Activated T-helper 1 cell treated with anti-CD3 and anti-CD28 coated beads, Interleukin-2, amount 50 U/mL, for 16 hours (primary cell): ENCODE results near the gene ANKH.
A peak's percentile ranks its signal among the peaks of the same experiment; 100 is the strongest.

Experiments used
- DNase-seq, 2 donors: peaks; one replicate each; pipeline ENCODE4 v3.0.0-alpha.2; 2020; ENCODE audit warnings: low read depth in 1 of 2, low spot score in 1 of 2

ANKH gene

DNA sequence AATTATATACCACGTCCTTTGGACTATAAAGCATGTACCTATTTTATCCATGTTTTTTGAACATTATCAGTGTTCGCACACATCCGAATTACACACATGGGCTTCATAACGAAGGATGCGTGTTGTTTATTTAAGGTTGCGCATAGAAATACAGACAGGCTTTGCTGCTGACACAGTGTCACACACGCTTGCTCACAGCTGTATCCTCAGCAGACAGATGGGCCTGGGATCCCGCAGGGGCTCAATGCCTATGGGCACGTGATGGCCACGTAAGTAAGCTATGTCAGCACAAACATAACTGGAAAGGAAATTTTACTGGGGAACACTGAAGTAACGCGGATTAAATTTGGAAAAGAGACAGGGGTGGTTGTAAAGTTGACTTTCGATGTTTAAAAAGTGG, 130.4 kb downstream of the ANKH start:
- DNase-seq, result no peak

DNA sequence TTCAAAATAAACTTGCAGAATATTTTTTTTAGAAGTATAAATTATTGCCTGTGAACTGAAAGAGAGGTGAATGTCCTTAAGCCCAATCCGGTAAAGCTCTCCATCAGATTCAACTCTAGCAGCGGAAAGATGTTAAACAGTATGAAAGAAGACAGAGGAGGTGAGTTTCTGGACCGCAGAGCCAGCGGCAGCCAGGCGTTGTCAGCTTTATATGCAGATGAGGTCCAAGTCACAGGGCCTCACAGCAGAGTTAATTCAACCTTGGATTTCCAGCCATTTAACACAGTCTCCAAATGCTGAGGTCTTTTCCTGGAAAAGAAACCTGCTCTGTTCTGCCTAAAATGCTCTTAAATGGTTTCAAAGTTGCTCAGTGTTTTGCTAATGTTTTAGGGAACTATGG, 131.6 kb downstream of the ANKH start:
- no peak for DNase-seq

DNA sequence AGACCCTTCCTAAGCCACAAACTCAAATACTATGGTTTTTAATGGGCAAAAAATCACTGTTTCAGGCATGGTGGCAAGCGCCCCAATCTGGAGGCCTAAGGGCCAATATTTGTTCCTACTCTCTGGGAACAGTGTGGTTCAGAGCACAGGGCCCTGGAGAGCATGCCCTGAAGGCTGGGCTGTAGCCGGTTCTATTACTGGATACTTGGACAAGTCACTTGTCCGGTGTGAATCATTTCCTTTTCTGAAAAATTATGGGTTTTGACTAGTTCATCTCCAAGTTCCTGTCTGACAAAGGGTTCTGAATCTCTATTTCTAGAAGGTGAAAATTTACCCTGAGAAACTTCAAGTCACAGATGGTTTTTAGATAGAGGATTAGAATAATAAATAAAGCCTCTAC, 132.0 kb downstream of the ANKH start:
- no peak for DNase-seq

DNA sequence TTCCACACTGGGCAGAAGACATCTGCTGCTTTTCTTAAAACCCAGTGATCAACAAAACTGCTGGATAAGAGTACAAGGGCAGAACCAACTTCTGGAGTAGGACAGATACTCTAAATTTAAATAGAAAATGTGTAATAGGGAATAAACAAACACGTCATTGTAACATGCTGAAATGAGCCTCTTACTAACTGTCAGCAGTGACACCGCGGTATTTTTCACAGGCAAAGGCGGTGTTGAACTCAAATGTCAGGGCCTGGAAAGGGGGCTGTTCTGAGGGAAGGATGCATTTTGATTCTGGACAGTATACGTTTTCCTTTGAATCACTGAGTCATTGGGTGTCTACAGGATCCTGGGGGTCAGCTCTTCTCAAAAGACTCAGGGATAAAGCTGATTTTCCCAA, 133.5 kb downstream of the ANKH start:
- DNase-seq, result no peak

DNA sequence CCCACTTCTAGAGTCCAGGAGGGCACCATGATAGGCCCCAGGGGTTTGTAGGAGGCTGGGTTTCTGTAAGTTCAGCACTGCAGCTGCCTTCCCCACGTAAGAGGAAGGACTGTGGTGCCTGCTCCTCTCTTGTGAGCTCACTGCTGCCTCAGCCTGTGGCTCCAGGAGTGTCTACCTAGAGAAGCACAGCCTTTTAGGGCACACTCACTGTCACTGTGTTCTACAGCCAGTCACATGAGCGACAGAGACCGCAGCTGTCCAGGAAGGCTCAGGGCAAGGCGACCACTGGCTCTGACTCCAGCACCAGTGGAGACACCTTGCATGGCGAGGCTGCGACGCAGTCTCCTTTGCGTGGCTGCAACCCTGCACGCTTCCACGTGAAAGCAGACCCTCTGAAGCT, 134.3 kb downstream of the ANKH start:
- DNase-seq, result no peak

DNA sequence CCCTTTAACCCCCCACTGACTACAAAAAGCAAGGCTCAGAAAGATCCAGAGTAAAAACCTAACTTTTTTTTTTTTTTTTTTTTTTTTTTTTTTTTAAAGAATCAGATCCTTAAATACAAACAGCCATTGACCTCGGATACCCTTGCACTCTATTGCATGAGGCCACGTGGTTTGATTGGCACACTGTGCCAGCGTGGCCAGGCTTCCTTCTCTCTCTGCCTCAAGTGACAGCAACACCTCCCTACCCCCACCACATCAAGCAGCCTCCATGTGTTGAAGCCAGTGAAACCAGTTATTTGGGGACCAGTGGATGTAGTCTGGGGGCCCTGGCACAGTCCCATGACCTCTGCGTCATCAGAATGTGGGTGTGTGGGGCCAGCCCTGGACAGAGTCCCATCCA, 135.6 kb downstream of the ANKH start:
- DNase-seq, result no peak

DNA sequence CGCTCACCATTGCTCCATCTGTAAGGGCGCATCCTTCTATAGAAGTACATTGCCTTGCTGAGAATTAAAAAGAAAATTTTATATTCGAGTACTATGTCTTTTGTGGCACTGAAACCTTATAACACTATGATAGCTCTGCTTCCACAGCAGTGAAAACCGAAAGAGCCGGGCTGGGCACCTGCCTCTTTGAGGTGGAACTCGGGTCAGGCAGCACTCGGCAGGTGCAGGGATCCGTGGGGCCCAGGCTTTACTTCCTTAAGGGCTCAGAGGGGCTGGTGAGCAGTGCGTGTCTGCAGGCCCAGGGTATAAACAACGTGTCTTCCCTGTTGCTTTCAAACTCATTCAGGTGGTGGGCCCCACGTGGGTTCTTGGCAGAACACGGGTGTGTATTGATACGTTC, 137.2 kb downstream of the ANKH start:
- DNase-seq, result no peak

DNA sequence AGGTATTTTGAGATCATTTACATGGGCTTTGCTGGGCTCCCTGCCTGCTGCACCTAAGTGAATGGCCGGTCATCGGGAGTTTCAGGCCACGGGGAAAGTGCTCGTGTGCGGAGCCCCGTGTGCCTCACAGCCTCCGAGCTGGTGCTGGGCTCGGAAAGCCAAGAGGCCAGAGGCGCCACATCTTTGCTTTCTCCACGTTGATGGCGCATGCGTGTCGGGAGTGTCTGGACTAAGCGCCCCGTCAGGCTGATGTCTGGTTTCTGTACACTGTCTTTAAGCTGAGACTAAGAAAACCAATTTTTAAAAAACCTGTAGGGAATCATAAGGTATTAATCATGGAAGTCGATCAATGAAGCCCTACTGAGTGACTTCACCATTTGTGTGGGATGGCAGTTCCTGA, 137.9 kb downstream of the ANKH start:
- no peak for DNase-seq

DNA sequence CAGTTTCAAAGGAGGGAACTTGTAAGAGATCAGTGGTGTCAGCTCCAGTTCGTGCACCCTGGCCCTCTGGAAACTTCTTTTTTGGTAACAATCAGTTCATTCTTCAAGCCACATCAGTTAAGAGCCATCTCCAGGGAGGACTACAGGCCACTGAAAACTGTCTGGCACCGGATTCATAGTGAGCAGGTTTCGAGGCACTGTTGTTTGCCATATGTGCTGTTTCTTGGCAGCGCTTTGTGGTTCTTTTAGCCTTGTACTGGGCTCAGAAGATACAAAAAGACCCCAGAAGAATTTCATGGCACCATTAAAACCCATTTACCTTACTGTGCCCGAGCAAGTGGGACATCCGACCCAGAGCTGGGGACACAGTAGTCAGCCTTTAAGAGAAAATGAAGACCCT, 138.6 kb downstream of the ANKH start:
- no peak for DNase-seq

DNA sequence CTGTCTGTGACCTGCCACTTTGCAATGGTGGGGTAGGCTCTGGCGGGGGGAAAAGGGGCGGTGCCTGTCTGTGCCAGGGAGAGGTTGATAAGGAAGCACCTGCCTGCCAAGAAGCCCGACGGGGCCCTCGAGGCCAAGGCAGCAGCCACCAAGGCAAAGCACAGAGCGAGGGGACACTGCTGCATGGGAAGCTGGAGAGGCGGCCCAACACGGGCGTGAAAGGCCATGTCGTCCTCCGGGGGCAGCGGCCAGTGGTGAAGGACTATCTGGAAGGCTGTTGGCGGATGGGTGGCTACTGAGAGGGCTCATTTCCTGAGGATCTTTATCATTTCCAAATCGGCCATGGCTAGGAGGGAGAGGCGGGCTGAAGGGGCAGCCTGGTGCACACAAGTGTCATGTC, 140.7 kb downstream of the ANKH start:
- DNase-seq, result no peak

DNA sequence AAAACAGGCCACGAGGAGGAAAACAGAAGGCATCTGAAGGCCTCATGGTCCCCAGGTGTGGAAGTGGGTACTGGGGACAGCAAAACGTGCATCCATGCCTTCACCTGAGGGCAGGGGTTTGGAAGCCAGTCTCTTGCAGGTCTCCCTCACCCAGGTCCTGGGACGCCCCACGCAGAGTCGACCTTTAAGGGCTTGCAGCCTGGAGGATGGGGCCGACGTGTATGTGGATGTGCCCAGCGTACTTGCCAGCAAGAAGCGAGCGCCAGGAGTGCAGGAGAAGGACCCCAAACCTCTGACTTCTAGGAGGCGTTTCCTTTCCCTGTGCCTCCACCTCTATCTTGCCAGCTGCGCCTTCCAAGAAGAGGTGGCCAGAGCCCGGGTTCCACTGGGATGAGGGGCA, 141.1 kb downstream of the ANKH start:
- no peak for DNase-seq

DNA sequence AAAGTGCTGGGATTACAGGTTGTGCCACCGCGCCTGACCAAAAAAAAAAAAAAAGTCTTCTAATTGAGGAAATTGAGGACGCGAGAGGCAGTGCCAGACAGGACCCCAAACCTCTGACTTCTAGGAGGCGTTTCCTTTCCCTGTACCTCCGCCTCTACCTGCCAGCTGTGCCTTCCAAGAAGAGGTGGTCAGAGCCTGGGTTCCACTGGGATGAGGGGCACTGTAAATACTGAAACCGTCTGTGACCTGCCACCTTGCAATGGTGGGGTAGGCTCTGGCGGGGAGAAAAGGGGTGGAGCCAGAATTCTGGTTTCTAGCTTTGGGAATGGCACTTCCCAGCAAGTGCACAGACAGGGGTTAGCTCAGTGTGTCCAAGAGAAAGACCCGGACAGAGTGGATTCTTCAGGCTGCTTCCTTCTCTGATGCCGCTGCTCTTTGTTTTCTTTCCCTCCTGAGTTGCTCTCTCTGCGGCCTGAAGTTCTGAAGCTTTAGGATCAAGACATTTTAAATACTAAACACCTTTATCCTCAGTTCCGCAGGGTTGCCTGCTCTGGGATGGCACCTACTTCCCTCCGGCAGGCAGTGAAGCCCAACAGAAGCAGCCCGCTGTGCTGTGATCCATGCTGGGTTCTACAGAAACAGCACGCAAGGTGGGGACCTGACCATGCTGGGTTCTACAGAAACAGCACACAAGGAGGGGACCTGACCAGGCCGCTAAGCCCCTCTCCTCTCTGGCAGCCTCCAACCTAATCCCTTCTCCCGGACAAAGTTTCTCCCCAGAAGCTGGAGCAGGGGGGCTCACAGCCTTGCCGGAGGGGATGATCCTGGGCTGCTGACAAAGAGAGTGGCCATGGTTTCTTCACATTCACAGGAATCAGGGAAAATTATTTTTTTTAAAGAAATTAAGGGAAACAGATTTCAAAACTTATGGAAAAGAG, 141.9 kb downstream of the ANKH start:
- no peak for DNase-seq

DNA sequence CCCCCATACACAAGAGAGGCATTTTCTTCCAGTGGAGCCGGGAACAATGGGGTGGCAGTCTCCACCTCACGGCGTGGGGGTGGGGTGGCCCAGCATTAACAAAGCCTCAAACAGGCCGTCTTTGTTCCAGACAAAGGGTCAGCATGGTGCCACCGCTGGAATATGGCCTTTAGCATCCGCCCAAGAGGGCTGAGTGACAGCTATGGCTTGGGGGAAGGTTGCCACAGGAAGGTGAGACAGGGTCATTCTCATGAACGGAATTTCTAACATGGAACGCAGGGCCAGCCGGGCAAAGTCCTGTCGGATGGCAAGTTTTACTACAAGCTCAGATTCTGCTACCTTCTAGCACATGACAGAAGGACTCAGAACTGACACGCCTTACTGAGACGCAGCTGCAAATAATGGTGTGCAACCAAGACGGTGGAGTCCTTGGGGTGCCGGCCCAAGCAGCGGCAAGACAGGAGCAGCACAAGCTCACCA, 143.1 kb downstream of the ANKH start:
- DNase-seq, result no peak

DNA sequence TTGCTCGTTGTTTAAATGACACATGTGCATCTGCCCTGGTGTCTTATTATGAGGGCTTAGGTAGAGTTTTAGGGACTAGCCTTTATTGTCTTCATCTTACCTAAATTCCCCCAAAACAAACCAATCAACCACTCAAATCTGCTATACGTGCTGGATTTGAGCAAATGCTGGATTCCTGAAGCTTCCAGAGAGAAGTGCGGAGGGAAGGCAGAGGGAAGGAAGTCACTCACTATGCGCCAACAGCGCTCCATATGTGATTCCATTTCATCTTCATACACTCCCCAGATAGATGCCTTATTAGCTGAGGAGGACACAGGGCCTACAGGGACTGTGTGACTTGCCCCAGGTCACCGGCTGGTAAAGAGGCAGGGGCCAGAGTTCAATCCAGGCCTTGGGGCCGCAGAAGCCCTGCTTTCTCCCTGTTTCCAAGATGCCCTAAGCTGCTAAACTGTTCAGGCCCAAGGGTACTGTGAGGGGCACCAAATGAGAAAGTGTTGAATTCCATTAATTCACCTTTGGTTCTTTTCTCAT, 143.6 kb downstream of the ANKH start:
- no peak for DNase-seq

DNA sequence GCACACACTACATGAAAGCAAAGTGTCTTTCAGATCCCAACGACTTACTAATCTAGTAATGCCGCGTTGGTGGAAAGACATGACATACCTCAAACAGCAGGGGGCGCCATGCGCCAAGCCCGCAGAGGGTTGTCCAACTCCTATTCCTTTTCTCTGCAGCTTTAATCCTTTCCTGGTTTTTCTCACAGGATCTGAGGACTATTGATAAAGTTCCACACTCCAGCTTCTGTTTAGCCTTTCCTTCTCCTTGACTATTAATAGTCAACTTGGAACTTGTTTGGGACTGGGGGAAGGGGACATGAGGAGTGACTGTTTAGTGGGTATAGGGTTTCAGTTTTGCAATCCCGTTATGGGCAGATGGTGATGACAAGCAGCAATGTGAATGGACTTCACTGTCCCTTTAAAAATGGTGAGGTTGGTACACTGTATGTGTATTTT, 144.1 kb downstream of the ANKH start:
- DNase-seq, result peak; percentile 49 to 61

DNA sequence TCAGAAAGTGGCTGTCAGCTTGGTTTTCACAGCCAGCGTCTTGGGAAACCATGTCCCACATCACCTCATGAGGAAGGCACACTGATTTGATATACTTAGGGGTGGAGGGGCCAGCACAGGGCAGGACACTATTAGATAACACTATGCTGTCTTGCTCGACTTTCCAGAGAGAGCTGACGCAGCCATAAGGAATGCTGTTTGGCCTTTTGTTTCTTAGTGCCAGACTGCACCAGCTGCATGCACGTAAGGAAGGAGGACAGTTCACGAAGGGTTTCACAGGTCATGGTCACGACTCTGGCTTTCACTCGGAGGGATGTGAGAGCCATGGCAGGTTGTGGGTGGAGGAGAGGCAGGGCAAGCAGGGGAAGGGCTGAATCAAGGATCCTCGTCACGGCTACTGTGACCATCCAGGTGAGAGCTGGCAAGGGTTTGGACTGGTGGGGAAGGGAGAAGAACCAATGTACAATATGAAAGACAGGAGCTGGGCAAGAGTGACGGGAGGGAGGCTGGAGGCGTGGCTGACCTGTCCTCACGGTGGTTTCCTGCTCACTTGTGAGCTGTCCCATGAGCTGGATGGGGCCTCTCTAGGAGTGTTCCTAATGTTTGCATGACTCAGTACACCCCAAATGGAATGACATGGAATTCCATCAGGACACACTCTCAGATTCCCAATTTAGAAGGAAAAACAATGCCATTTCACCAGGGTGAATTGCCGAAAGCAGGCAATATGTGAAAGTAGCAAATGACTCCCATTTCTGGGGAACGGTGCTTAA, 145.3 kb downstream of the ANKH start:
- DNase-seq, result no peak

DNA sequence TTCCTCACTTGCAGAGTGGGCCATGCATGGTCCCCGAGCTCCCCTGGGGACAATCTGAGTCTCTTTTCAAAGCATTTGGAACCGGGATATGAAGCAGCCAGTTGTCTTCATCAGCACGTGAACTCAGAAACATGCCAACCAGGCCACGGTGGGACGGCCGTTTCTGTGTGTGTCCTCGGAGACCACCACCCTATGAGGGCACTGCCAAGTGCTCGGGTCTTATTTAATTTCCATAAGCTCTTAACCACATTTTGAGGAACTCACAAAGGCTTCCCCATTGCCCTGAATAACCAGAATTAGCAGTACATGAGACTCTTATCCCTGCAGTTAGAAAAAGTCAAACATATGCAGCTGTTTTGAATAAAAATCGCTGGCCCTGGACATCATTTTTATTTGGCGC, 146.9 kb downstream of the ANKH start:
- no peak for DNase-seq

DNA sequence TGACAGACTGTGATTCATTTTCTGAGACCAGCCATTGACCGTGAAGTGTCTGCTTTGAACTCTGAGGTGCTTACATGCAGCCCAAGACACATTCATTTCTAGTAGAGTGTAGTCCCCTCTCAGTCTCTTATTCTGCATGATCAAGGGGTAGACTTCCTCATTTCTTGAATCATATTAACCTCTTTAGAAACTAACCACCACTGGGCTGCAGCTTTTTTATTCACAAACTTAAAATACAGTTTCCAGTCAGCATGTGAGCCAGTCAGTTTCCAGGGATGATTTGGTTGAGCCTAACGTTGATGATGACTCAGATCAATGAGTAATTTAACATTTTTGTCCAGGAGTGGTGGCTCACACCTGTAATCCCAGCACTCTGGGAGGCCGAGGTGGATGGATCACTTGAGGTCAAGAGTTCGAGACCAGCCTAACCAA, 147.9 kb downstream of the ANKH start:
- no peak for DNase-seq

DNA sequence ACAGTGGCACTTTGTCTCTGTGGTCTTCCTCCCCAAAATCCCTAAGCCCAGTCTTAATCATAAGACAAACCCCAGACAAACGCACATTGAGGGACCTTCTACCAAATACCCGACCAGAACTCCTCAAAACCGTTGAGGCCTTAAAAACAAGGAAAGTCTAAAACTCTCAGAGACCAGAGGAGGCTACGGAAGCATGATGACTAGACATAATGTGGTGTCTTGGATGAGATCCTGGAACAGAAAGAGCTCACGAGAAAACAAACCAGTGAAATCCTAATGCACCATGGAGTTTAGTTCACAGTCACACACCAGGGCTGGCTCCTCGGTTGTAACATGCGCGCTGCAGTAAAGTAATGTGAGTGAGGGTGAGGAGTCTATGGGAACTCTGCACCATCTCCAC, 148.7 kb downstream of the ANKH start:
- no peak for DNase-seq

DNA sequence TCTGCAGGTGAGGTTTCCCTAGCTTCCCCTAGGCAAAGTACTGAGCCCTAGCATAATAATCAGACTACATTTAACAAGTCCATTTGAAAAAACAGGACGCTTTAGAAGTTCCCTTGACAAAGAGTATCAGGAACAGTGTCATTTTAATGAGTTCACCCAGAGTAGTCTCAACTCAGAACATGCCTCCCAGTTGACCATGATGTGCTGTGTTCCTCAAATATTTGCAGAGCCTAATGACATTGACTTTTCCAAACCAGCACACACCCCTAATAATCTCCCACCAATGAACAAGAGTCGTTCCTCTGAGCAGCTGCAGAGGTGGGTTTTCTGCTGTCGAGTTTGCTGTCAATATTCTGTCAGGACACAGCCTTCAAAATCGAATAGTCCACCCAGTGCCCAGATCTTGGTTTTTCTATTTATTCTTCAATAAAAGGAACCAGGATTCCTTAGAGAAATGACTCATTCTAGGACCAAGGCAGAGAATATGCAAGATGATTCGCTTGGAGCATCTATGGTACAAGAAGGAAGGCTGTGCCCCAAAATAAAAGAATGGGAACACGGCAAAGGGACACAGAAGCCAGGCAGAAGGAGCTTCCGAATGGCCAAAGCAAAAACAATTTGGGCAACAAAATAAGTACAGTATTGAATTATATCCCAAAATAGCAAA, 149.5 kb downstream of the ANKH start:
- no peak for DNase-seq

DNA sequence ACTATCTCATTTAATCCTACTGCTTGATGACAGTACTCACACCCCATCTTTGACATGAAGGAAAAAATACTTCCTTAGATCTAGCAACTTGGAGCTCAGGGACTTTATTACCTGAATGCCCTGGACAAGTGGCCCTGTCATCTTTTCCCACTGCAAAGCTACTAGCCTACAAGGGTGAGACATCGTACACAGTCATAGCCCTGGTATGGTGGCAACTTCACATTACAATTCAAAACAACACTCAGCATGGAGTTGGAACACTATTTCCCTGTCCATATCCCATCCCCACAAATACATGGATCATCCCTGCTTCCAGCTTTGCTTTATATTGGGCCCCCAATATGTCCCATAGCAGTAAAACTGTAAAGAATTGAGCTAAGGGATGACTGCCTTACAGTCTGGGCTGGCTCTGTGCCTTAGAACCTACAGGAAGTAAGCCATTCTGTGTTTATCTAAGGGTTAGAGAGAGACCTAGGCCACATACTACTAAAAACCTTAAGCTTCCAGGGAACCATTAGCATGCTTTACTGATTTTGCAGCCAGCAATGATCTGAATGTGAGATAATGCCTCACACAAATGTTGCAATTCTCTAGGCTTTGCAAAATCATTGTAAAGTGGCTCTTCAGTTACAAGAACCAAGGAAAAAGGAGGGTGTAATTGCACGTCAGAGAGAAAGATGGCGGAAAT, 151.2 kb downstream of the ANKH start:
- no peak for DNase-seq
